ENCODE results near the gene PRELP. TPM values are rescaled to one million over a fixed set of nuclear protein-coding genes. Genes with fewer than 3 reads are reported as not detected.

PRELP gene
- total RNA-seq, 4 donors from 2014 or later: 16.1 to 65.0 (median 20.7) TPM

Other genes starting within 250 kb of the PRELP start
- gene CHIT1, start 246.1 kb upstream of the PRELP start, total RNA-seq: 1 to 10 TPM in 1 of 4 donors, under 1 TPM in 1, not detected in 2; 0.61 to 8.3 TPM
- 100 to 1,000 TPM in 3 of 4 donors, 10 to 100 TPM in 1; 98.6 to 205 (median 131) TPM for gene BTG2, start 170.3 kb upstream of the PRELP start, total RNA-seq
- gene FMOD, start 124.7 kb upstream of the PRELP start, total RNA-seq: 10 to 100 TPM in 3 of 4 donors, 1 to 10 TPM in 1; 5.6 to 37.7 (median 19.3) TPM
- gene OPTC, start 18.3 kb downstream of the PRELP start, total RNA-seq: not detected
- 100 to 1,000 TPM; 128 to 140 (median 132) TPM for gene ATP2B4, start 151.0 kb downstream of the PRELP start, total RNA-seq

Data from lower leg skin (tissue), 4 donors.